C4-2B (cell line): ENCODE measurements around the gene ESPN.

ENCODE experiments used
- CTCF ChIP-seq: fragments of 450-650 bp; conservative IDR thresholded peaks from 2 replicates; pipeline ENCODE4 v1.5.1; 2017; ENCODE audit warnings: mild to moderate bottlenecking
- ZFX ChIP-seq: fragments of 450-650 bp; IDR thresholded peaks from 2 replicates; pipeline ENCODE4 v1.6.1; 2017

DNA sequence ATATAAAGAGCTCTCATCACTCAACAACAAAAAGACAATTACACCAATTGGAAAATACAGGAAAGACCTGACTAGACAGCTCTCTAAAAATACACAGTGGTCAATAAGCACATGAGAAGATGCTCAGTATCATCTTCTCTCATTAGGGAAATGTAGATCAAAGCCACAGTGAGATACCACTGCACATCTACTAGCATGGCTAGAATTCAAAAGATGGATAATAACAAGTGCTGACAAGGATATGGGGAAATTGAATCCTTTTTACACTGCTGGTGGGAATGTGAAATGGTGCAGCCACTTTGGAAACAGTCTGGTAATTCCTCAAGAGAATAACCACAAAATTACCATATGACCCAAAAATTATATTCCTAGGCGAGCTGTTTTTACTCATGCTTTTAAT lies 40.4 kb upstream of the ESPN start:
- TF ChIP-seq CTCF (no peak), ZFX (no peak)
